T follicular helper cell (primary cell): Measurements from ENCODE around the gene PRR23E.

Experiments
- DNase-seq: peaks from one replicate; pipeline ENCODE4 v3.0.0-alpha.2; 2020; ENCODE audit warnings: low read depth

PRR23E gene

GRCh38 chr3:127185268-127185667 lies 7.7 kb upstream of the PRR23E start:
- DNase-seq: no peak

GRCh38 chr3:127185962-127186674 lies 6.8 kb upstream of the PRR23E start:
- DNase-seq: no peak

GRCh38 chr3:127187316-127187715 lies 5.6 kb upstream of the PRR23E start:
- no peak for DNase-seq

GRCh38 chr3:127193341-127193740 lies 410 bp downstream of the PRR23E start:
- DNase-seq: no peak

- DNase-seq: no peak
Observed at GRCh38 chr3:127193775-127194174, 844 bp downstream of the PRR23E start.

GRCh38 chr3:127194601-127195187 lies 1.8 kb downstream of the PRR23E start:
- DNase-seq: no peak

GRCh38 chr3:127195417-127195816 lies 2.5 kb downstream of the PRR23E start:
- no peak for DNase-seq

GRCh38 chr3:127196002-127196401 lies 3.1 kb downstream of the PRR23E start:
- DNase-seq: no peak

GRCh38 chr3:127196466-127197299 lies 3.8 kb downstream of the PRR23E start:
- no peak for DNase-seq

GRCh38 chr3:127197300-127198189 lies 4.6 kb downstream of the PRR23E start:
- no peak for DNase-seq

GRCh38 chr3:127200086-127200691 lies 7.3 kb downstream of the PRR23E start:
- DNase-seq: no peak

GRCh38 chr3:127203024-127203423 lies 10.1 kb downstream of the PRR23E start:
- no peak for DNase-seq

- no peak for DNase-seq
Observed at GRCh38 chr3:127204841-127205582, 12.1 kb downstream of the PRR23E start.

- DNase-seq: no peak
Observed at GRCh38 chr3:127206154-127206553, 13.2 kb downstream of the PRR23E start.

- no peak for DNase-seq
Observed at GRCh38 chr3:127206611-127207516, 13.9 kb downstream of the PRR23E start.

GRCh38 chr3:127207727-127208482 lies 15.0 kb downstream of the PRR23E start:
- no peak for DNase-seq

- DNase-seq: no peak
Observed at GRCh38 chr3:127208483-127209100, 15.7 kb downstream of the PRR23E start.

- no peak for DNase-seq
Observed at GRCh38 chr3:127209155-127209839, 16.4 kb downstream of the PRR23E start.
